RPMI7951 (cell line): ENCODE data around the gene ATG7. TPM values are rescaled to one million over a fixed set of nuclear protein-coding genes. Genes with fewer than 3 reads are reported as not detected.
A peak's percentile ranks its signal among the peaks of the same experiment; 100 is the strongest.

Experiments
- DNase-seq: peaks from one replicate; pipeline ENCODE4 v3.0.0-alpha.2; 2012; ENCODE audit warnings: low read depth
- total RNA-seq: library from RNA; depleted of rRNA; stranded (reverse); fragments of >200 nt; shearing (Covaris generic); gene quantifications from 2 replicates; pipeline ENCODE4 v1.2.3, GENCODE V29; 2014

The ATG7 gene
- total RNA-seq, 1 experiment from 2014 or later = 103 TPM

- DNase-seq = no peak
These were observed 280.4 kb downstream of the ATG7 start for GRCh38 chr3:11552289-11553264.

- DNase-seq = no peak
These were observed 281.4 kb downstream of the ATG7 start for GRCh38 chr3:11553436-11554235.

- DNase-seq = no peak
These were observed 282.0 kb downstream of the ATG7 start for GRCh38 chr3:11554236-11554610.

- DNase-seq = no peak
These were observed 282.5 kb downstream of the ATG7 start for GRCh38 chr3:11554666-11555065.

- no peak for DNase-seq
These were observed 283.1 kb downstream of the ATG7 start for GRCh38 chr3:11555211-11555782.

- no peak for DNase-seq
These were observed 283.9 kb downstream of the ATG7 start for GRCh38 chr3:11555881-11556633.

GRCh38 chr3:11556851-11557644 lies 284.9 kb downstream of the ATG7 start:
- no peak for DNase-seq

- DNase-seq = peak; percentile 86
These were observed 285.8 kb downstream of the ATG7 start for GRCh38 chr3:11558002-11558401.

GRCh38 chr3:11558411-11558903 lies 286.3 kb downstream of the ATG7 start:
- DNase-seq = no peak

- no peak for DNase-seq
These were observed 287.0 kb downstream of the ATG7 start for GRCh38 chr3:11558918-11559815.

GRCh38 chr3:11559816-11560633 lies 287.8 kb downstream of the ATG7 start:
- no peak for DNase-seq

- DNase-seq = peak; percentile 36
These were observed 288.5 kb downstream of the ATG7 start for GRCh38 chr3:11560746-11561145.

GRCh38 chr3:11562277-11562881 lies 290.2 kb downstream of the ATG7 start:
- no peak for DNase-seq

GRCh38 chr3:11563159-11563864 lies 291.1 kb downstream of the ATG7 start:
- no peak for DNase-seq

GRCh38 chr3:11563865-11564185 lies 291.6 kb downstream of the ATG7 start:
- DNase-seq = no peak

- DNase-seq = no peak
These were observed 292.4 kb downstream of the ATG7 start for GRCh38 chr3:11564577-11565001.

GRCh38 chr3:11565072-11565471 lies 292.9 kb downstream of the ATG7 start:
- no peak for DNase-seq

- no peak for DNase-seq
These were observed 293.3 kb downstream of the ATG7 start for GRCh38 chr3:11565492-11565891.
